GM19240 (cell line): ENCODE data around the gene PPP6R2.

Experiments
- DNase-seq: peaks from one replicate; pipeline ENCODE4 v3.0.0; 2011; ENCODE audit warnings: low spot score; ENCODE audit not compliant: insufficient read length

PPP6R2 gene

GRCh38 chr22:50445880-50446707 lies 103.0 kb downstream of the PPP6R2 start:
- no peak for DNase-seq

- DNase-seq: no peak
Measured at GRCh38 chr22:50446708-50447575, 103.8 kb downstream of the PPP6R2 start.

DNA sequence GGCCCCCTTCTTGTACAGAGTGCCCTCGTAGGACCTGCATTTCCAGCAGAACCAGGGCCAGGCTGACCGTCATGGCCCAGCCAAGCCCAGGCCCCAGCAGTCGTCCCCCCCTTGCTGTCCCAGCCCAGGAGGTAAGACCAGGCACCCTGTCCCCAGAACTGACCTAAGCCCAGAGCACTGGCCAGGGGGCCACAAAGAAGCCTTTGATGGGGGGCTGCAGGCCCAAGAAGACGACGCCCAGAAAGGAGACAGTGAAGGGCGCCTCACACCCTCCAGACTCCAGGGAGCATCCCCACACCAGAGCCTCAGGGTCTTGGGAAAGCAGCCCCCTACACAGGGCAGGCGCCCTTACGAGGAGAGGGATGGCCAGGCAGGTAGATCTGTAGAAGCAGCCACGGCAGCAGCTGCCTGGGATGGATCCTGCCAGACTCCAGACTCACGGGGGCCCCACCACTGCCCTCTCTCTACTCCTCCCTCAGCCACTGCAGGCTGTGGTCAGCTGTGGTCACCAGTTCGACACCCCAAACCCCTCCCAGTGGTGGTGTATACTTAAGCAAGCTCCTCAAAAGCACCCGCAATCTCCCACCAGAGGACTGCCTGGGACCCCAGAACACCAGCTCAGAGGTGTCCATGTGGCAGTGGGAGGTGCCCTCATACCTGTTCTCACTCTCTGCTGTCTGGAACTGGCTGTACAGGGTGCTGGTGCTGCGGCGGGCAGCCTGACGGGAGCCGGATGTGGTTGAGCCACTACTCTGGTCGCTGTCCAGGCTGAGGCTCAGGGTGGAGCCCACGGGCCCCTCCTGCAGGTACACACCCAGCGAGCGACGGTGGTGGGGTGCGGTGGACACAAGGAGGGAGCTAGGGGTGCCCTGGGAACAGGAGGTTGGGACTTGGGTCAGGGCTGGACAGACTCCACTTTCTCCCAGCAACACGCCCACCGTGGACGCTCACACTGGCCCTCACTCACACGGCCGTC lies 104.7 kb downstream of the PPP6R2 start:
- DNase-seq: no peak

DNA sequence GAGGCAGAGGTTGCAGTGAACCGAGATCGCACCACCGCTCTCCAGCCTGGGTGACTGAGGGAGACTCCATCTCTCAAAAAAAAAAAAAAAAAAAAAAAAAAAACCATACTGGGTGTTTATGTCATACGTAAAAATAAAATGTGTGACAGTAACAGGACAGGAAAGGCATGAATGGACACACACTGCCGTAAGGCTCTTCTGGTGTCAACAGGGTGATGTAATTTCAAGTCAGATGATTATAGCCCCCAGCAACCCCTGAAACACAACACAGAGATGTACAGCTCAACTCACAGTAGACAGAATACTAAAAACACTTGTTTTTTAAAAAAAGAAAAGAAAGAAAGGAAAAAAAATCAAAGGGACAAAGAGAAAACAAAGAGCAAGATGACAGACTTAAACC lies 109.5 kb downstream of the PPP6R2 start:
- no peak for DNase-seq

DNA sequence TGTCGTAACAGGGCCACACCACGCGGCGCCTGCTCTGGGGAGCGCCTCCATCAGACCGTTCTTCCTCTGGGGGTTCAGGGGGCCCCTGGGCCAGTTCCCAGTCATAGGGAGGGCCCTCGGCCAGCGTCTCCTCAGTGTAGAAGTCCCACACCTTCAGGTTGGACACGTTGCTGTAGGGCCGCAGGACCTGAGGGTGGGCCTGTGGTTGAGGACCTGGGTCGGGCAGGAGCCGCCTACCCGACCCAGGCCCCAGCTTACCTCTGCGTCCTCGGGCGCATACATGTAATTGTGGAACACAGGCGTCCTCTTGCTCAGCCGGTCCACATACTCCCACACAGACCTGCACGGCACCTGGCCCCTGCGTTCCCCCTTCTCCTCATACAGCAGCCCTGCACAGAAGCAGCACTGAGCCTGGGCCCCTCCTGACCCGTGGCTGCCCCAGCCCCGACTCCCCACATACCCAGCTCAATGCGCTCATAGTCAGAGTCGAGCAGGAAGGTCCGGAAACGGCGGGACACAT lies 111.5 kb downstream of the PPP6R2 start:
- DNase-seq: no peak

DNA sequence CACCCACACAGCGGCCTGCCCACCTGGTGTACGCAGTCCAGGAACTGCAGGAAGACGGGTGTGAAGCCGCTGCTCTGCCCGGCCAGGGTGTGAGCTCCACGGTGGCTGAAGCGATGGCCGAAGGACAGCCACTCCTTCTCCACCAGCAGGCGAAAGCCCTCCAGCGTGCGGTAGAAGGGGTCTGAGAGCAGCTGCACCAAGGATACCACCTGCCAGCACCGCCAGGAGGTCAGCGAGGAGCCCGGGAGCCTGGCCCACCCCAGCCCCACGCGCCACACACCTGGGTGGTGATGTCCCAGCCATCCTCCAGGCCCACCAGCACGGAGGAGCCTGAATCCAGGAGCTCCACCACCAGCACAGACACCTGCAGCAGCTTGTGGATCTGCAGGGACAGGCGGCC lies 112.1 kb downstream of the PPP6R2 start:
- DNase-seq: no peak

DNA sequence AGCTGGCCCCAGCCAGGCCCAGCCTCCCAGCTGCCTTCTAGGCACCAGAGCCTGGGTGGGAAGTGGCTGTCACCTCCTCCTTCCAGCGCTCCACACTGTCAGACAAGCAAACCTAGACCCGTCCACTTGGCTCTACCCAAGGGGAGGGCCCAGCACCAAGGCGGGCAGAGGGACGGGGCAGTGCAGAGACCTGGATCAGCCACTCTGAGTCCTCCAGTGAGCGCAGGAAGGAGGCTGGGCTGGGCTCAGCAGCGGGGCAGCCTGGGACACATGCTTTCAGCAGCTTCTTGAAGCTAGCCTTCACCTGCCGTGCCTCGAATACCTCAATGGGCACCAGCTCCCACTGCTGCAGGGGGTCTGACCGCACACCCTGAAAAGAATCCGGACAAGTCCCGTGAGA lies 112.9 kb downstream of the PPP6R2 start:
- DNase-seq: no peak

DNA sequence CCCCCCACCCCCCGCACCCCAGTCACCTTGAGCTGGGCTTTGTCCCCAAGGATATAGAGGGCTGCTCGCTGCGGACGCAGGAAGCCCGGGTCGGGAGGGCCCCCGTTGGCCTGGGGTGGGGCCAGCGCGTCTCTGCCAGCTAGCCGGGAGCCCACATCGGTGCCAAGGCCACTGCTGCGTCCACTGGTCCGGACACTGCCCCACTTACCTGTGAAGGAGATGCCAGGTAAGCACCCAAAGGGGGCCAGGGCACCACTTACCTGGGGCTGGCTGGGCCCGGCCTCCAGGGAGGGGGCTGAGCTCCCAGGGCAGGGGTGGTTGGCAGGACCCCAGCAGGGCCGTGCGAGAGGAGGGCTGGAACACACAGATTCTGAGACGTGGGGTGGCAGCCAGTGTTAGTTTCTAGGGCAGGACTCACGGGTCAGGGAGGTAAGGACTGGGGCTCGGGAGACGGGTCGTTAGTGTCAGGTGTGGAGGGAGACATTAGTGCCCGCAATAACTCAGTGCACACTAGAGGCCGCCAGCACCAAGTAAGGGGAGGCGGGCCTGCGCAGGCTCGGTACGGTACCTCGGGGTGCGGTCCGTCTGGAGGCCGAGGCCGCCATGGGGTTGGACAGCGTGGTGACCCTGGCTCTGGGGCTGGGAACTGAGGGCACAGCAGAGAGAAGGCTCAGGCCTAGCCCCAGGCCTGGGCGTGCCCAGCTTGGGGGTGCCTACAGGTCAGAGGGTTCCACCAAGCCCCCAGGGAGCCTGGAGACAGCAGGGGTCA lies 113.5 kb downstream of the PPP6R2 start:
- no peak for DNase-seq

GRCh38 chr22:50459016-50459415 lies 115.9 kb downstream of the PPP6R2 start:
- DNase-seq: no peak

GRCh38 chr22:50459496-50460140 lies 116.5 kb downstream of the PPP6R2 start:
- DNase-seq: no peak

DNA sequence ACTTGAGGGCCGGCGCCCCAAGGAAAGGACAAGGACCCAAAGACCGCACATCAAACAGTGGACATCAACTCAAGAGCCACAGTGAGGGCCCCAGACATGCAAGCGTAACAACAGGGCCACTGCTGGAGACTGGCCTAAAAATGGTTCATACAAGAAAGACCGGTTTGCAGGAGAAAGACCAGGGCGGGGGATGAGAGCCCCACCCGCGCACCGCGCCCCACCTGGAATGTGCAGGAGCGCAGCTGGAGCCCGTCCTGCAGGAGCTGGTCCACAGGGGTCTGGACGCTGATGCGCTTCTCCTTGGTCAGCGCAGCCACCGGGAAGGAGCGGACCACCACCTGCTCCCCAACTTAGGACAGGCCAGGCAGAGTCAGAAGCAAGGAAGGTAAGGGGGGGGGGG lies 117.8 kb downstream of the PPP6R2 start:
- no peak for DNase-seq

DNA sequence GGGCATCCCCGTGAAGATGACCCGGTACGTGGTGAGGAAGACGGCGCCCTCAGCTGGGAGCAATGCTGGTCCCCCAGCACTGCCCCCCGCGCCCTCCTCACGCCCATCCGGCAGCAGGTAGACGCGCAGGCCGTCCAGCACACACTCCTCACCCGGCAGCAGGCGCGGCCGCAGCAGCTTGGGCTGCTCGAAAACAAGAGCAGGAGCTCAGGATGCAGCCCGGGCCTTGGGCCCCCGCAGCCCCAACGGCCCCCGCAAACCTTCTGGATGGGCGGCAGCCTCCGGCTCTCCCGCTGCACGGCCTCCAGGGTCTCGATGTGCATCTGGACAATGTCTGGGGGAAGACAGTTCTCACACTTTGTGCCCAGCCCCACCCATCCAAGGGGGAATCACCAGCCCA lies 118.4 kb downstream of the PPP6R2 start:
- DNase-seq: no peak

DNA sequence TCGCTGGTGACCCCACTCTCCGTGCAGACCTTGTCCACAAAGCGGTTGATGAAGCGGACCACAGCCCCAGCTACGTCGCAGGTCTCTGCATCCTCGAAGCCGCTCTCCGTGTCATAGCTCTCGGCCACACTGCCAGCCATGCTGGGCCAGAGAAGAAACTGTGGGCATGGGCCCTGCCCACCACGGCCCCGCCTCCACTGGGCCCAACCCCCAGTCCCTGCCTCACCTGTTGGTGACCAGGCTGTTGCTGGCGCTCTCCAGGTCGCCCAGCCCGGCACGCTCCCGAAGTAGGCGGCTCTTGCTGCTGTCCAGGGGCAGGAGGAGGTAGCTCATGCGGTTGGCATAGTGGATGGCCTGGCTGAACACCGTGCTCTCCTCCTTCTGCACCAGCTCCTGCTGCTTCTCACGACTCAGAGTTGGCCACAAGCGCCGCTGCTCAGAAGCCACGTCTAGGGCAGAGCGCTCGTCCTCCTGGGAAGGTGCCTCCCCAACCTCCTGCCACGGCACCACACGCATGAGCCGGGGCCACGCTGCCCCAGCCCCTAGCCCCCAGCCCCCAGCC lies 118.9 kb downstream of the PPP6R2 start:
- DNase-seq: no peak

DNA sequence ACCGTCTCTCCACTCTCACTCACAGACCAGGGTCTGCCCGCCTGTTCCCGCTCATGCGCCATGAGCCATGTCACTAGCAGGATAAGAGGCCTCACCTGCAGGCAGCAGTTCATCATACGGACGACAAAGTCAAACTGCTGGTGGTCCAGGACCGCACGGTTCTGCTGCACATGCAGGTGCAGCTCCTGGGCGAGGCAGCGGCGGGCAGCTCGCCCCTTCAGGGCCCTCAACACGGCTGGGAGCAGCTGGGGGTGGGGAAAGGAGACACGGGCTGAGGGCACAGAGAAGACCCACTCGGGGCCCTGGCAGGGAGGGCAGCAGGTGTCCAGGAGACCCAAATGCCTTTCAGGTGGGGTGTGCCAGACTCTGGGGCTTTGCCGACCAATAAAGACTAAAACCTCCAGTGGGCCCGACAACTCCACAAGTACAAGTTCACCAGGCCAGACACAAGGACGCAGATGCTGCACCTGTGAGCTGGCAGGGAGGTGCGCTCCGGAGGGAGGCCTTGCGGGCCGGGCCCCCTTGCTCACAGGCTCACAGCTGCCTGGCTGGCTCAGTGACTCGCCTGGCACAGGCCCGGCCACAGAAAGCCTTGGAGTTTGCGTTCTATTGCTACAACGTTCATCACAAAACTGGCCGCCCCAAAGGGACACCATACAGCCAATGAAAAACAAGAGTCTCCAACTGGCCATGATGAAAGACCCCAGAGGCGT lies 120.2 kb downstream of the PPP6R2 start:
- DNase-seq: no peak

GRCh38 chr22:50464451-50464850 lies 121.3 kb downstream of the PPP6R2 start:
- DNase-seq: no peak

- no peak for DNase-seq
Measured at GRCh38 chr22:50465066-50465930, 122.2 kb downstream of the PPP6R2 start.

GRCh38 chr22:50467341-50467740 lies 124.2 kb downstream of the PPP6R2 start:
- DNase-seq: no peak
